ENCODE results near the gene ADGRD1.

Gene ADGRD1

GRCh38 chr12:131142891-131143657, 189.4 kb downstream of the ADGRD1 start:
- Mint-ChIP-seq H3K27me3 (ENCODE audit: low read depth, poor library complexity) (peaks cover 18% of the 10 kb centered on the region), H3K4me3 (no peak overlapping the region), H3K27ac (no peak overlapping the region), H3K4me1 (peaks cover 41% of the 10 kb centered on the region), H3K36me3 (ENCODE audit: low read depth) (no peaks in the 10 kb centered on the region), H3K9me3 (no peaks in the 10 kb centered on the region)
- TF ChIP-seq CTCF (IDR thresholded peaks at IDR 0.05) = no peak
- no peak for DNase-seq

GRCh38 chr12:131146173-131146675, 192.5 kb downstream of the ADGRD1 start:
- H3K4me3 Mint-ChIP-seq = no peak overlapping the region
- no peak for DNase-seq
- no peak for TF ChIP-seq CTCF (IDR thresholded peaks at IDR 0.05)
- H3K36me3 Mint-ChIP-seq (ENCODE audit: low read depth) = no peaks in the 10 kb centered on the region
- H3K4me1 Mint-ChIP-seq = peaks cover 17% of the 10 kb centered on the region
- H3K9me3 Mint-ChIP-seq = peaks cover 9% of the 10 kb centered on the region
- no peak overlapping the region for H3K27ac Mint-ChIP-seq
- H3K27me3 Mint-ChIP-seq (ENCODE audit: low read depth, poor library complexity) = peaks cover 36% of the 10 kb centered on the region

GRCh38 chr12:131147293-131147692, 193.6 kb downstream of the ADGRD1 start:
- H3K27me3 Mint-ChIP-seq (ENCODE audit: low read depth, poor library complexity) = peaks cover 46% of the 10 kb centered on the region
- peaks cover 12% of the 10 kb centered on the region for H3K9me3 Mint-ChIP-seq

GRCh38 chr12:131147894-131148293, 194.2 kb downstream of the ADGRD1 start:
- Mint-ChIP-seq H3K36me3 (ENCODE audit: low read depth) (no peaks in the 10 kb centered on the region), H3K27me3 (ENCODE audit: low read depth, poor library complexity) (peaks cover 46% of the 10 kb centered on the region), H3K9me3 (peaks cover 12% of the 10 kb centered on the region), H3K27ac (no peak overlapping the region), H3K4me1 (peaks cover 8% of the 10 kb centered on the region), H3K4me3 (no peak overlapping the region)
- DNase-seq = no peak
- no peak for TF ChIP-seq CTCF (IDR thresholded peaks at IDR 0.05)

More at GRCh38 chr12:131147293-131147692, 193.6 kb downstream of the ADGRD1 start:
- Mint-ChIP-seq H3K4me1 (peaks cover 13% of the 10 kb centered on the region), H3K36me3 (ENCODE audit: low read depth) (no peaks in the 10 kb centered on the region), H3K27ac (no peak overlapping the region), H3K4me3 (no peak overlapping the region)
- DNase-seq = no peak
- TF ChIP-seq CTCF (IDR thresholded peaks at IDR 0.05) = no peak

- Mint-ChIP-seq H3K36me3 (ENCODE audit: low read depth) (no peaks in the 10 kb centered on the region), H3K27me3 (ENCODE audit: low read depth, poor library complexity) (peaks cover 63% of the 10 kb centered on the region), H3K4me3 (no peak overlapping the region), H3K9me3 (peaks cover 12% of the 10 kb centered on the region), H3K27ac (no peak overlapping the region), H3K4me1 (no peaks in the 10 kb centered on the region)
- TF ChIP-seq CTCF (IDR thresholded peaks at IDR 0.05) = no peak
- no peak for DNase-seq
These were observed 198.0 kb downstream of the ADGRD1 start for GRCh38 chr12:131151558-131152345.

Measured in nephron progenitor cell (in vitro differentiated cells).